ENCODE data around the gene CABP1. TPM values are rescaled to one million over a fixed set of nuclear protein-coding genes. Genes with fewer than 3 reads are reported as not detected.

CABP1 gene
- total and polyA plus RNA-seq, 2 experiments from 2014 or later: 5.1 to 5.2 TPM

GRCh38 chr12:120686151-120686689 lies 45.8 kb downstream of the CABP1 start (continued):
- TF ChIP-seq CTCF (conservative IDR thresholded peaks at IDR 0.05; ENCODE audit: low read depth in 2 of 2) (no peak), ETS1 (IDR thresholded peaks at IDR 0.05) (no peak)

- Histone ChIP-seq H4K20me1 (replicated peaks; ENCODE audit: insufficient read depth) (peaks cover 36% of the 10 kb centered on the region), H3K27me3 (ENCODE audit: insufficient read depth) (no peaks in the 10 kb centered on the region), H3K4me1 (ENCODE audit: insufficient read depth) (peaks cover 36% of the 10 kb centered on the region), H3K9me2 (ENCODE audit: insufficient read depth) (no peaks in the 10 kb centered on the region), H3K4me3 (peak within 1 kb of the TSS; percentile 99), H3K79me2 (replicated peaks; ENCODE audit: insufficient read depth) (peaks cover 47% of the 10 kb centered on the region), H3K4me2 (peak within 1 kb of the TSS; percentile 95), H3K27ac (ENCODE audit: low read depth) (peak within 1 kb of the TSS; percentile 99), H3K36me3 (ENCODE audit: insufficient read depth) (no peaks in the 10 kb centered on the region), H3F3A (replicated peaks; ENCODE audit: low read depth) (peaks cover 12% of the 10 kb centered on the region), H2AFZ (peak within 1 kb of the TSS; percentile 92)
- Mint-ChIP-seq H3K27ac (peak within 1 kb of the TSS; percentile 97), H3K4me1 (peaks cover 35% of the 10 kb centered on the region), H3K9me3 (no peaks in the 10 kb centered on the region), H3K27me3 (ENCODE audit: insufficient read depth, low read depth, poor library complexity) (no peaks in the 10 kb centered on the region), H3K4me3 (peak within 1 kb of the TSS; percentile 94), H3K36me3 (ENCODE audit: low read depth) (no peaks in the 10 kb centered on the region; the same call in 2 of the 3 replicates)
- ATAC-seq (peak; percentile 85), DNase-seq (ENCODE audit: low spot score) (peak; percentile 98)
- TF ChIP-seq CTCF (conservative IDR thresholded peaks at IDR 0.05; ENCODE audit: low read depth in 2 of 2): peak in 1 of 2 experiments; percentile 47; a peak in 2 of 4 replicates
- no peak for TF ChIP-seq NANOG (IDR thresholded peaks at IDR 0.05; ENCODE audit: borderline replicate concordance)
- TF ChIP-seq CREB1 (CRISPR knock-in tag; IDR thresholded peaks at IDR 0.05; ENCODE audit: low read depth): peak; percentile 81
- peak; percentile 74; the same call in 1 of the 2 replicates for TF ChIP-seq ETS1 (IDR thresholded peaks at IDR 0.05)
- TF ChIP-seq POLR2AphosphoS5 (IDR thresholded peaks at IDR 0.05; ENCODE audit: low read depth): peak; percentile 80
- no peak for TF ChIP-seq ZNF462 (CRISPR knock-in tag; IDR thresholded peaks at IDR 0.05)
Observed at GRCh38 chr12:120686690-120687577, 46.5 kb downstream of the CABP1 start, which contains the start of gene MLEC. MLEC (plus strand) TSS chr12:120687149; CDS start chr12:120687297, 148 bp downstream.

Measured in GM23338 (cell line).